ENCODE data around the gene PDAP1. TPM values are rescaled to one million over a fixed set of nuclear protein-coding genes. Genes with fewer than 3 reads are reported as not detected.
"Not testable (repeated sequence)": the region's sequence is repeated elsewhere in the genome, so short reads cannot be mapped to it uniquely, and the experiment has no call there.

Gene PDAP1
- total RNA-seq, 3 donors from 2014 or later, result 39.4 to 86.4 (median 51.5) TPM

GRCh38 chr7:99392659-99393354 is 15.6 kb downstream of the PDAP1 start:
- H3K36me3 ChIP-seq, result no peaks in the 10 kb centered on the region
- peak; percentile 71 to 76 for DNase-seq (ENCODE audit: low spot score in 2 of 2)
- peak overlapping the region; percentile 71 to 74 for H3K27ac ChIP-seq
- H3K27me3 ChIP-seq, result no peaks in the 10 kb centered on the region
- H3K9me3 ChIP-seq, result no peaks in the 10 kb centered on the region
- H3K4me3 ChIP-seq, result peak overlapping the region; percentile 40 to 71 (median 69)
- no peak for TF ChIP-seq POLR2A (IDR thresholded peaks at IDR 0.05)
- TF ChIP-seq POLR2AphosphoS5 (IDR thresholded peaks at IDR 0.05), result peak; percentile 30 to 68 (median 56)
- H3K4me1 ChIP-seq, result no peaks in the 10 kb centered on the region
- intact Hi-C loops (cut with DNase I; ENCODE audit: low total_unique reads), result loop anchor here (10.0 kb wide), 1 partner anchor 372 kb away; no protein-coding TSS in a partner anchor

GRCh38 chr7:99392046-99392445 is 16.4 kb downstream of the PDAP1 start:
- intact Hi-C loops (cut with DNase I; ENCODE audit: low total_unique reads), result loop anchor here (10.0 kb wide), 1 partner anchor 373 kb away; no protein-coding TSS in a partner anchor
- DNase-seq (ENCODE audit: low spot score in 2 of 2), result no peak
- H3K4me3 ChIP-seq, result peak overlapping the region; percentile 40 to 71 (median 69)
- no peaks in the 10 kb centered on the region for H3K9me3 ChIP-seq
- no peaks in the 10 kb centered on the region for H3K36me3 ChIP-seq
- peak overlapping the region; percentile 71 to 74 for H3K27ac ChIP-seq
- no peaks in the 10 kb centered on the region for H3K27me3 ChIP-seq
- TF ChIP-seq POLR2AphosphoS5 (IDR thresholded peaks at IDR 0.05), result no peak
- TF ChIP-seq, protein P1, sequence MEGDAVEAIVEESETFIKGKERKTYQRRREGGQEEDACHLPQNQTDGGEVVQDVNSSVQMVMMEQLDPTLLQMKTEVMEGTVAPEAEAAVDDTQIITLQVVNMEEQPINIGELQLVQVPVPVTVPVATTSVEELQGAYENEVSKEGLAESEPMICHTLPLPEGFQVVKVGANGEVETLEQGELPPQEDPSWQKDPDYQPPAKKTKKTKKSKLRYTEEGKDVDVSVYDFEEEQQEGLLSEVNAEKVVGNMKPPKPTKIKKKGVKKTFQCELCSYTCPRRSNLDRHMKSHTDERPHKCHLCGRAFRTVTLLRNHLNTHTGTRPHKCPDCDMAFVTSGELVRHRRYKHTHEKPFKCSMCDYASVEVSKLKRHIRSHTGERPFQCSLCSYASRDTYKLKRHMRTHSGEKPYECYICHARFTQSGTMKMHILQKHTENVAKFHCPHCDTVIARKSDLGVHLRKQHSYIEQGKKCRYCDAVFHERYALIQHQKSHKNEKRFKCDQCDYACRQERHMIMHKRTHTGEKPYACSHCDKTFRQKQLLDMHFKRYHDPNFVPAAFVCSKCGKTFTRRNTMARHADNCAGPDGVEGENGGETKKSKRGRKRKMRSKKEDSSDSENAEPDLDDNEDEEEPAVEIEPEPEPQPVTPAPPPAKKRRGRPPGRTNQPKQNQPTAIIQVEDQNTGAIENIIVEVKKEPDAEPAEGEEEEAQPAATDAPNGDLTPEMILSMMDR (IDR thresholded peaks at IDR 0.05), result no peak
- no peak for TF ChIP-seq POLR2A (IDR thresholded peaks at IDR 0.05)
- no peaks in the 10 kb centered on the region for H3K4me1 ChIP-seq

DNA sequence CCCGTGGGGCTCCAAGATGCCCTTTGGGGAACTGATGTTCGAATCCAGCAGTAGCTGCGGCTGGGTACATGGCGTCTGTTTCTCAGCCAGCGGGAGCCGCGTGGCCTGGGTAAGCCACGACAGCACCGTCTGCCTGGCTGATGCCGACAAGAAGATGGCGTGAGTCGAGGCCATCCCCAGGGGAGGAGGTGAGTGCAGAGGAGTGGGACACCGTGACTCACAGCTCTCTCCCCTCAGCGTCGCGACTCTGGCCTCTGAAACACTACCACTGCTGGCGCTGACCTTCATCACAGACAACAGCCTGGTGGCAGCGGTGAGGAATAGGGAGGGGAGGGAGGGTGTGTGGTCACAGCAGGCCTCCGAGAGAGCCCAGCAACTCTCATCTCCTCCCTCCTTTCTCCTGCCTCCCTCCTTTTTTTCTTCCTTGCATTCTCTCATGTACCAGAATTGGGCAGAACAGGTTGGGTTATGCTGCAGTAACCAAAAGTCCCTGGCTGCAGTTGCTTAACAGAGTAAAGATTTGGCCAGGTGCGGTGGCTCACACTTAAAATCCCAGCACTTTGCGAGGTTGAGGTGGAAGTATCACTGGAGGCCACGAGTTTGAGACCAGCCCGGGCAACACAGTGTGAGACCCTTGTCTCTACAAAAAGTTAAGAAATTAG is 17.3 kb downstream of the PDAP1 start:
- TF ChIP-seq POLR2AphosphoS5 (IDR thresholded peaks at IDR 0.05), result no peak
- TF ChIP-seq, protein P1 (IDR thresholded peaks at IDR 0.05), result no peak
- no peak for TF ChIP-seq POLR2A (IDR thresholded peaks at IDR 0.05)
- no peaks in the 10 kb centered on the region for H3K36me3 ChIP-seq
- intact Hi-C loops (cut with DNase I; ENCODE audit: low total_unique reads), result loop anchor here (10.0 kb wide), 1 partner anchor 374 kb away; no protein-coding TSS in a partner anchor

GRCh38 chr7:99389772-99390171 is 18.6 kb downstream of the PDAP1 start:
- Histone ChIP-seq H3K4me1 (no peaks in the 10 kb centered on the region), H3K4me3 (no peak overlapping the region), H3K9me3 (no peaks in the 10 kb centered on the region), H3K27me3 (no peaks in the 10 kb centered on the region), H3K27ac (no peak overlapping the region), H3K36me3 (no peaks in the 10 kb centered on the region)
- no peak for DNase-seq (ENCODE audit: low spot score in 2 of 2)
- no peak for TF ChIP-seq POLR2A (IDR thresholded peaks at IDR 0.05)
- TF ChIP-seq, protein P1 (IDR thresholded peaks at IDR 0.05), result no peak
- intact Hi-C loops (cut with DNase I; ENCODE audit: low total_unique reads), result loop anchor here (10.0 kb wide), 1 partner anchor 375 kb away; no protein-coding TSS in a partner anchor

More for the DNA sequence above, 17.3 kb downstream of the PDAP1 start:
- no peaks in the 10 kb centered on the region for H3K9me3 ChIP-seq
- no peaks in the 10 kb centered on the region for H3K4me1 ChIP-seq
- no peak overlapping the region for H3K4me3 ChIP-seq
- no peaks in the 10 kb centered on the region for H3K27me3 ChIP-seq
- no peak for DNase-seq (ENCODE audit: low spot score in 2 of 2)
- H3K27ac ChIP-seq, result no peak overlapping the region

GRCh38 chr7:99387912-99388311 is 20.5 kb downstream of the PDAP1 start:
- Histone ChIP-seq H3K4me3 (no peak overlapping the region), H3K9me3 (no peaks in the 10 kb centered on the region), H3K27ac (no peak overlapping the region), H3K27me3 (no peaks in the 10 kb centered on the region), H3K4me1 (no peaks in the 10 kb centered on the region), H3K36me3 (no peaks in the 10 kb centered on the region)
- TF ChIP-seq POLR2AphosphoS5 (IDR thresholded peaks at IDR 0.05), result no peak
- no peak for TF ChIP-seq POLR2A (IDR thresholded peaks at IDR 0.05)
- TF ChIP-seq, protein P1 (IDR thresholded peaks at IDR 0.05), result no peak
- intact Hi-C loops (cut with DNase I; ENCODE audit: low total_unique reads), result no loop called here
- no peak for DNase-seq (ENCODE audit: low spot score in 2 of 2)

DNA sequence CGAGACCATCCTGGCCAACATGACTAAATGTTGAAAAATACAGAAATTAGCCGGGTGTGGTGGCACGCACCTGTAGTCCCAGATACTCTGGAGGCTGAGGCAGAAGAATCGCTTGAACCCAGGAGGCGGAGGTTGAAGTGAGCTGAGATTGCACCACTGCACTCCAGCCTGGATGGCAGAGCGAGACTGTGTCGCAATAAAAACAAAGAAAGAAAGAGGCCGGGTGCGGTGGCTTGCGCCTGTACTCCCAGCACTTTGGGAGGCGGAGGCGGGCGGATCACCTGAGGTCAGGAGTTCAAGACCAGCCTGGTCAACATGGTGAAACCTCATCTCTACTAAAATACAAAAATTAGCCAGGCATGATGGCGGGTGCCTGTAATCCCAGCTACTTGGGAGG is 21.2 kb downstream of the PDAP1 start:
- H3K36me3 ChIP-seq; H3K9me3 ChIP-seq; H3K27me3 ChIP-seq; intact Hi-C loops (cut with DNase I; ENCODE audit: low total_unique reads); H3K27ac ChIP-seq; H3K4me3 ChIP-seq; H3K4me1 ChIP-seq; DNase-seq (ENCODE audit: low spot score in 2 of 2): not testable (repeated sequence)

All from breast epithelium (tissue), 4 donors.